ENCODE measurements around the gene MSGN1. TPM values are rescaled to one million over a fixed set of nuclear protein-coding genes. Genes with fewer than 3 reads are reported as not detected.

MSGN1 gene, protein sequence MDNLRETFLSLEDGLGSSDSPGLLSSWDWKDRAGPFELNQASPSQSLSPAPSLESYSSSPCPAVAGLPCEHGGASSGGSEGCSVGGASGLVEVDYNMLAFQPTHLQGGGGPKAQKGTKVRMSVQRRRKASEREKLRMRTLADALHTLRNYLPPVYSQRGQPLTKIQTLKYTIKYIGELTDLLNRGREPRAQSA
- total RNA-seq (not detected), polyA plus RNA-seq (not detected)

DNA sequence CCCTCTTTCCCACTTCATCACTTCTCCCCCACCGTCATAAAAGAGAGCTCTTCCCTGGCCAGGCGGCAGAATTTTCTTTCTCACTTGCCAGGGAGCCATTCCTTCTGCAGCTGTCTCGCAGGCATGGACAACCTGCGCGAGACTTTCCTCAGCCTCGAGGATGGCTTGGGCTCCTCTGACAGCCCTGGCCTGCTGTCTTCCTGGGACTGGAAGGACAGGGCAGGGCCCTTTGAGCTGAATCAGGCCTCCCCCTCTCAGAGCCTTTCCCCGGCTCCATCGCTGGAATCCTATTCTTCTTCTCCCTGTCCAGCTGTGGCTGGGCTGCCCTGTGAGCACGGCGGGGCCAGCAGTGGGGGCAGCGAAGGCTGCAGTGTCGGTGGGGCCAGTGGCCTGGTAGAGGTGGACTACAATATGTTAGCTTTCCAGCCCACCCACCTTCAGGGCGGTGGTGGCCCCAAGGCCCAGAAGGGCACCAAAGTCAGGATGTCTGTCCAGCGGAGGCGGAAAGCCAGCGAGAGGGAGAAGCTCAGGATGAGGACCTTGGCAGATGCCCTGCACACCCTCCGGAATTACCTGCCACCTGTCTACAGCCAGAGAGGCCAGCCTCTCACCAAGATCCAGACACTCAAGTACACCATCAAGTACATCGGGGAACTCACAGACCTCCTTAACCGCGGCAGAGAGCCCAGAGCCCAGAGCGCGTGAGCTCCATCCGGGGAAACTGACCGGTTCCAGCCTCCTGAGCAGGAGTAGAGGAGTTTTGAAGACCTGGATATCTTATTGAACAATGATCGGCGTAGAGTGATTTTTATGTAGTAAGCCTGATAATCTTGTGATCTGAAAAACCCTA is at the start of gene MSGN1:
MSGN1 (plus strand) TSS at position 65 of the 850 bp plus-strand sequence; CDS start at position 124, 59 bp downstream.
- H3K27ac Mint-ChIP-seq, result no peak within 1 kb of the TSS
- H3K36me3 Mint-ChIP-seq, result no peaks in the 10 kb centered on the region
- Histone ChIP-seq H3K36me3 (ENCODE audit: insufficient read depth, low read length) (no peaks in the 10 kb centered on the region), H3K4me3 (ENCODE audit: low read length) (no peak within 1 kb of the TSS), H3K27ac (ENCODE audit: low read depth, low read length) (no peak within 1 kb of the TSS), H3K27me3 (ENCODE audit: insufficient read depth, low read length, poor library complexity, severe bottlenecking) (no peaks in the 10 kb centered on the region), H3K4me1 (ENCODE audit: insufficient read depth, low read length) (no peaks in the 10 kb centered on the region), H3K9me3 (ENCODE audit: low read length) (no peaks in the 10 kb centered on the region)
- no peak for DNase-seq
- ChIA-PET CTCF (no interaction called here), POLR2A (no interaction called here)
- no peaks in the 10 kb centered on the region for H3K9me3 Mint-ChIP-seq
- peaks cover 8 to 36% of the 10 kb centered on the region in 2 donors for H3K27me3 Mint-ChIP-seq
- H3K4me3 Mint-ChIP-seq, result no peak within 1 kb of the TSS
- no peaks in the 10 kb centered on the region for H3K4me1 Mint-ChIP-seq

DNA sequence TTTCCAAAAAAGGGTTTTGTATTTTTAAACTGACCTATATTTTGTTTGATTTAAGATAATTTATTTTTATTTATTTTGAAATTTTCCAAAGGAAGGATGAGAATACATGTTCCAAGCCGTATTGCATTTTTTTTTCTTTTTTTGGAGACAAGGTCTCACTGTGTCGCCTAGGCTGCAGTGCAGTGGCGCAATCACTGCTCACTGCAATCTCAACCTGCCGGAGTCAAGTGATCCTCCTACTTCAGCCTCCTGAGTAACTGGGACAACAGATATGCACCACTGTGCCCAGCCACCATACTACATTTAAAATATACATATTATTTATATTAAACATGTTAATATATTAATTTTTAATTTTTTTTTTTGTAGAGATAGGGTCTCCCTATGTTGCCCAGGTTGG is 47.4 kb upstream of the MSGN1 start:
- Mint-ChIP-seq H3K4me3 (no peak overlapping the region), H3K9me3 (no peaks in the 10 kb centered on the region), H3K27ac (no peak overlapping the region), H3K36me3 (peaks cover 0 to 21% (median 11%) of the 10 kb centered on the region in 3 donors), H3K4me1 (no peaks in the 10 kb centered on the region), H3K27me3 (no peaks in the 10 kb centered on the region)
- no peak for DNase-seq
- H3K27me3 ChIP-seq (ENCODE audit: insufficient read depth, low read length, poor library complexity, severe bottlenecking), result no peaks in the 10 kb centered on the region
- no peak overlapping the region for H3K4me3 ChIP-seq (ENCODE audit: low read length)
- no peaks in the 10 kb centered on the region for H3K9me3 ChIP-seq (ENCODE audit: low read length)
- no peak overlapping the region for H3K27ac ChIP-seq (ENCODE audit: low read depth, low read length)
- H3K36me3 ChIP-seq (ENCODE audit: insufficient read depth, low read length), result no peaks in the 10 kb centered on the region
- ChIA-PET POLR2A (no interaction called here), CTCF (no interaction called here)
- no peaks in the 10 kb centered on the region for H3K4me1 ChIP-seq (ENCODE audit: insufficient read depth, low read length)

DNA sequence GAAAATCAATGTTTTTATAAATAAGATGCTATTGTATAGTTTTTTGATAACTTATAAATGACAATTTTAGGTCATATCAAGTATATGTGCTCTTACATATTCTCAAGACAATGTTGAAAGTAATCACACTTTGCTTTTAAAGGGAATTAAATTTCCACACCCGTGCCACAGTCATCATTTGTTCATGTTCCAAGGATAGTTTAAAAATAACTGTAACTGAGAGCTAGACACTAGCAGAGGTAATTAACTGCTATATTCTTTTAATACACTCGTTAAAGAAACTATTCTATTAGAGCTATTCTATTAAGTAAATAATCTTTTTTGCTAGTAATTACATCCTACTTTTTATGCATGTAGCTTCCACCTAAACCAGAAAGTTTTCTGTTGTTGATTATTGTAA is 44.3 kb upstream of the MSGN1 start:
- Mint-ChIP-seq H3K36me3 (peaks cover 0 to 22% (median 10%) of the 10 kb centered on the region in 3 donors), H3K27me3 (no peaks in the 10 kb centered on the region), H3K27ac (no peak overlapping the region), H3K4me3 (no peak overlapping the region), H3K4me1 (no peaks in the 10 kb centered on the region), H3K9me3 (no peaks in the 10 kb centered on the region)
- Histone ChIP-seq H3K36me3 (ENCODE audit: insufficient read depth, low read length) (no peaks in the 10 kb centered on the region), H3K4me3 (ENCODE audit: low read length) (no peak overlapping the region), H3K27ac (ENCODE audit: low read depth, low read length) (no peak overlapping the region), H3K4me1 (ENCODE audit: insufficient read depth, low read length) (no peaks in the 10 kb centered on the region), H3K9me3 (ENCODE audit: low read length) (no peaks in the 10 kb centered on the region), H3K27me3 (ENCODE audit: insufficient read depth, low read length, poor library complexity, severe bottlenecking) (no peaks in the 10 kb centered on the region)
- CTCF ChIA-PET, result no interaction called here
- DNase-seq, result no peak
- POLR2A ChIA-PET, result no interaction called here

DNA sequence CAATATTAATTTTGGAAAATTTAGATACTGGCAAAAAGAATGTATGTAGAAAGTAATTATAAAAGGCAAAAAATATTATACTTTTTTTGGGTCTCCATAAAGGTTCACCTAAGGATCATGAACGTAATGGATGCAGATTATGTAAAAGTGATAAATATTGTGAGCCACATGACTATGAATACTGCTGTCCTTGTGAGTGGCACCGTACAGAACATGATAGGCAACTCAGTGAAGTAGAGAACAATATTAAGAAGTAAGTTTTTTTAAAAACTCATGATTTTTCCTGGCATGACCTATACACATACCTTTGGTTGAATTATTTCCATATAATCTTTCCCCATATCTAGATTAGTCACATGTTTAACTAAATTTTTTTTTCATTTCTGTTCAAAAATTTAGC is 43.7 kb upstream of the MSGN1 start:
- Histone ChIP-seq H3K4me3 (ENCODE audit: low read length) (no peak overlapping the region), H3K9me3 (ENCODE audit: low read length) (no peaks in the 10 kb centered on the region), H3K27me3 (ENCODE audit: insufficient read depth, low read length, poor library complexity, severe bottlenecking) (no peaks in the 10 kb centered on the region), H3K4me1 (ENCODE audit: insufficient read depth, low read length) (no peaks in the 10 kb centered on the region), H3K36me3 (ENCODE audit: insufficient read depth, low read length) (no peaks in the 10 kb centered on the region), H3K27ac (ENCODE audit: low read depth, low read length) (no peak overlapping the region)
- Mint-ChIP-seq H3K4me3 (no peak overlapping the region), H3K4me1 (no peaks in the 10 kb centered on the region), H3K27ac (no peak overlapping the region), H3K27me3 (no peaks in the 10 kb centered on the region), H3K9me3 (no peaks in the 10 kb centered on the region), H3K36me3 (peaks cover 0 to 21% (median 10%) of the 10 kb centered on the region in 3 donors)
- POLR2A ChIA-PET, result no interaction called here
- CTCF ChIA-PET, result no interaction called here
- no peak for DNase-seq

DNA sequence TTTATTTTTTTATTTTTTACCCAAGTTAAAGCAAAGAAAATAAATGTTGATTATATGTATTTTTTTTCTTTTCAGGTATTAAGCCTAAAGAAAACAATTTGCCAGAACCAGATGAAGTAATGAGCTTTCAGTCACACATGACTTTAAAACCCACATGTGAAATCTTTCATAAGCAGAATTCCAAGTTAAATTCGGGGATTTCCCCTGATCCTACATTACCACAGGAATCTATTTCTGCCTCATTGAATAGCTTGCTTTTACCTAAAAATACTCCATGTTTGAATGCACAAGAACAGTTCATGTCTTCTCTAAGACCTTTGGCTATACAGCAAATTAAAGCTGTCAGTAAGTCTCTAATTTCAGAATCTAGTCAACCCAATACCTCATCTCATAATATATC is 35.7 kb upstream of the MSGN1 start:
- ChIA-PET CTCF (no interaction called here), POLR2A (no interaction called here)
- Histone ChIP-seq H3K27ac (ENCODE audit: low read depth, low read length) (no peak overlapping the region), H3K27me3 (ENCODE audit: insufficient read depth, low read length, poor library complexity, severe bottlenecking) (no peaks in the 10 kb centered on the region), H3K9me3 (ENCODE audit: low read length) (no peaks in the 10 kb centered on the region), H3K4me1 (ENCODE audit: insufficient read depth, low read length) (no peaks in the 10 kb centered on the region), H3K4me3 (ENCODE audit: low read length) (no peak overlapping the region), H3K36me3 (ENCODE audit: insufficient read depth, low read length) (no peaks in the 10 kb centered on the region)
- Mint-ChIP-seq H3K36me3 (peaks cover 10 to 20% (median 10%) of the 10 kb centered on the region in 3 donors), H3K27ac (no peak overlapping the region), H3K4me3 (no peak overlapping the region), H3K9me3 (no peaks in the 10 kb centered on the region), H3K27me3 (no peaks in the 10 kb centered on the region), H3K4me1 (no peaks in the 10 kb centered on the region)
- DNase-seq, result no peak

DNA sequence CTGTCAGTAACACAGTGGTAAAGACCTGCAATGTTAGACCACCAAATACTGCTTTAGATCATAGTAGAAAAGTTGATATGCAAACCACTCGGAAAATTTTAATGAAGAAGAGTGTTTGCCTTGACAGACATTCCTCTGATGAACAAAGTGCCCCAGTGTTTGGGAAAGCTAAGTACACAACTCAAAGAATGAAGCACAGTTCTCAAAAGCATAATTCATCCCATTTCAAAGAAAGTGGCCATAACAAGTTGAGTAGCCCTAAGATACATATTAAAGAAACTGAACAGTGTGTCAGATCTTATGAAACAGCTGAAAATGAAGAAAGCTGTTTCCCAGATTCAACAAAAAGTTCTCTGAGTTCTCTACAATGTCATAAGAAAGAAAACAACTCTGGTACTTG is 34.8 kb upstream of the MSGN1 start:
- no peak overlapping the region for H3K4me3 ChIP-seq (ENCODE audit: low read length)
- Mint-ChIP-seq H3K27ac (no peak overlapping the region), H3K9me3 (no peaks in the 10 kb centered on the region), H3K4me3 (no peak overlapping the region), H3K4me1 (no peaks in the 10 kb centered on the region), H3K36me3 (peaks cover 10 to 20% (median 10%) of the 10 kb centered on the region in 3 donors), H3K27me3 (no peaks in the 10 kb centered on the region)
- ChIA-PET POLR2A (no interaction called here), CTCF (no interaction called here)
- no peaks in the 10 kb centered on the region for H3K9me3 ChIP-seq (ENCODE audit: low read length)
- no peak for DNase-seq
- no peaks in the 10 kb centered on the region for H3K27me3 ChIP-seq (ENCODE audit: insufficient read depth, low read length, poor library complexity, severe bottlenecking)
- no peaks in the 10 kb centered on the region for H3K4me1 ChIP-seq (ENCODE audit: insufficient read depth, low read length)
- no peak overlapping the region for H3K27ac ChIP-seq (ENCODE audit: low read depth, low read length)
- no peaks in the 10 kb centered on the region for H3K36me3 ChIP-seq (ENCODE audit: insufficient read depth, low read length)

DNA sequence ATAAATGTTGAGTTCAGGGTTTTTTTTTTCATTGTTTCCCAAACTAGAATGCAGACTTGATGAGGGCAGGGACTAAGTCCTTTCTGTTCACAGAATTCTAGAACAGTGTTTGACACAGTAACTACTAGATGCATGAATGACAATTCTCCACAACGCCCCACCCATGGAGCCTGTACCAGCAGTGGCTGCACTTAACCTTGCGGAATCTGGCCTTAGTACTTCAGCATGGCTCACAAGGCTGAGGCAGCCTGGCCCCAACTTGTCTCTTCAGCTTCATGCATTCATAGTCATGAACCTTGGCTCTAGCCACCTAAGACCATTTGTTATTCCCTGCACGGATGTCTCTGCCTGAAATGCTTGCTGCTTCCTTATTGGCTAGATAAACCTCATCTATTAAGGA is 29.5 kb upstream of the MSGN1 start:
- POLR2A ChIA-PET, result no interaction called here
- H3K27me3 Mint-ChIP-seq, result peaks cover 0 to 13% of the 10 kb centered on the region in 2 donors

DNA sequence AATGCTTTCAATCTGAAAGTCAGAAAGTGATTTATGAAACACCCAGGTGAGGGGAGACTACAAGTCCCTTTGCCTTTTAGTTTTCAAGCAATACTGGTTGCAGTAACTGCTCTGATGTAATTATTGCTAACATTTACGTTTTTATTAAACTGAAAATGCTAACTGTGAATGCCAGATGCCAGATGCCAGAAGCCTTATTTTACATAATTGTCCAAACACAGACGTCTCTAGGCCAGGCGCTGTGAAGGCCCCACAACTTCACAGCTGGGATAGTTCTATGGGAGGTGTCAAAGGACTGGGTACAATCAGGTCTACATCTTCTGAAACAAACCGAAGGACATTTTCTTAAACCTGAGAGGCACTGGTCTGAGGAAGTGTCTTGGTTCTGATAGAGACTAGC is 27.5 kb upstream of the MSGN1 start:
- Histone ChIP-seq H3K9me3 (ENCODE audit: low read length) (no peaks in the 10 kb centered on the region), H3K36me3 (ENCODE audit: insufficient read depth, low read length) (no peaks in the 10 kb centered on the region), H3K4me3 (ENCODE audit: low read length) (no peak overlapping the region), H3K4me1 (ENCODE audit: insufficient read depth, low read length) (no peaks in the 10 kb centered on the region), H3K27ac (ENCODE audit: low read depth, low read length) (no peak overlapping the region), H3K27me3 (ENCODE audit: insufficient read depth, low read length, poor library complexity, severe bottlenecking) (peaks cover 12% of the 10 kb centered on the region)
- H3K27me3 Mint-ChIP-seq, result peaks cover 5 to 34% of the 10 kb centered on the region in 2 donors
- no peak overlapping the region for H3K4me3 Mint-ChIP-seq
- DNase-seq, result no peak
- H3K4me1 Mint-ChIP-seq, result no peaks in the 10 kb centered on the region
- H3K27ac Mint-ChIP-seq, result no peak overlapping the region
- ChIA-PET POLR2A (no interaction called here), CTCF (no interaction called here)
- H3K36me3 Mint-ChIP-seq, result no peaks in the 10 kb centered on the region
- no peaks in the 10 kb centered on the region for H3K9me3 Mint-ChIP-seq

More for the DNA sequence above, 29.5 kb upstream of the MSGN1 start:
- no peaks in the 10 kb centered on the region for H3K9me3 ChIP-seq (ENCODE audit: low read length)
- H3K4me1 Mint-ChIP-seq, result no peaks in the 10 kb centered on the region
- H3K27me3 ChIP-seq (ENCODE audit: insufficient read depth, low read length, poor library complexity, severe bottlenecking), result peaks cover 6% of the 10 kb centered on the region
- no peak overlapping the region for H3K27ac Mint-ChIP-seq
- H3K36me3 ChIP-seq (ENCODE audit: insufficient read depth, low read length), result no peaks in the 10 kb centered on the region
- H3K9me3 Mint-ChIP-seq, result no peaks in the 10 kb centered on the region
- H3K4me1 ChIP-seq (ENCODE audit: insufficient read depth, low read length), result no peaks in the 10 kb centered on the region
- H3K4me3 Mint-ChIP-seq, result no peak overlapping the region
- peaks cover 2 to 6% (median 3%) of the 10 kb centered on the region in 3 donors for H3K36me3 Mint-ChIP-seq
- DNase-seq, result no peak
- H3K4me3 ChIP-seq (ENCODE audit: low read length), result no peak overlapping the region
- no peak overlapping the region for H3K27ac ChIP-seq (ENCODE audit: low read depth, low read length)
- CTCF ChIA-PET, result no interaction called here
